ENCODE measurements around the gene CBX2.

CBX2 gene

DNA sequence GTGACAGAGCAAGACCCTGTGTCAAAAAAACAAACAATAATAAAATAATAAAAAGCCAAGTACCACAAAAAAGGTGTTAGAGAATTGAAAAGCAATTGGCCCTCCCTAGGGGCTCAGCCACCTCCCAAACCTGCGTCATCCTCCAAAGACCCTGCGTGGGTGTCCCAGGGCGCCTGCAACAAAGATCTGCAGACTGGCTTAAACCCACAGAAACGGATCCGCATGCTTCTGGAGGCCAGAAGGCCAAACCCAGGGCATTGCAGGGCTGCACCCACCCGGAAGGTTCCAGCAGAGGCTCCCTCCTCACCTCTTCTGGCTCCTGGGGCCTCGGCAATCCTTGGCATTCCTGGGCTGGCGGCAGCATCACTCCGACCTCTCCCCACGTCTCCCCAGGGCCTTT, 45.7 kb upstream of the CBX2 start:
- TF ChIP-seq, protein P1, sequence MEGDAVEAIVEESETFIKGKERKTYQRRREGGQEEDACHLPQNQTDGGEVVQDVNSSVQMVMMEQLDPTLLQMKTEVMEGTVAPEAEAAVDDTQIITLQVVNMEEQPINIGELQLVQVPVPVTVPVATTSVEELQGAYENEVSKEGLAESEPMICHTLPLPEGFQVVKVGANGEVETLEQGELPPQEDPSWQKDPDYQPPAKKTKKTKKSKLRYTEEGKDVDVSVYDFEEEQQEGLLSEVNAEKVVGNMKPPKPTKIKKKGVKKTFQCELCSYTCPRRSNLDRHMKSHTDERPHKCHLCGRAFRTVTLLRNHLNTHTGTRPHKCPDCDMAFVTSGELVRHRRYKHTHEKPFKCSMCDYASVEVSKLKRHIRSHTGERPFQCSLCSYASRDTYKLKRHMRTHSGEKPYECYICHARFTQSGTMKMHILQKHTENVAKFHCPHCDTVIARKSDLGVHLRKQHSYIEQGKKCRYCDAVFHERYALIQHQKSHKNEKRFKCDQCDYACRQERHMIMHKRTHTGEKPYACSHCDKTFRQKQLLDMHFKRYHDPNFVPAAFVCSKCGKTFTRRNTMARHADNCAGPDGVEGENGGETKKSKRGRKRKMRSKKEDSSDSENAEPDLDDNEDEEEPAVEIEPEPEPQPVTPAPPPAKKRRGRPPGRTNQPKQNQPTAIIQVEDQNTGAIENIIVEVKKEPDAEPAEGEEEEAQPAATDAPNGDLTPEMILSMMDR (IDR thresholded peaks at IDR 0.05; ENCODE audit: insufficient read depth, missing control alignments) = no peak
- no peak for DNase-seq (ENCODE audit: insufficient read length, low spot score)
- FAIRE-seq = no peak

DNA sequence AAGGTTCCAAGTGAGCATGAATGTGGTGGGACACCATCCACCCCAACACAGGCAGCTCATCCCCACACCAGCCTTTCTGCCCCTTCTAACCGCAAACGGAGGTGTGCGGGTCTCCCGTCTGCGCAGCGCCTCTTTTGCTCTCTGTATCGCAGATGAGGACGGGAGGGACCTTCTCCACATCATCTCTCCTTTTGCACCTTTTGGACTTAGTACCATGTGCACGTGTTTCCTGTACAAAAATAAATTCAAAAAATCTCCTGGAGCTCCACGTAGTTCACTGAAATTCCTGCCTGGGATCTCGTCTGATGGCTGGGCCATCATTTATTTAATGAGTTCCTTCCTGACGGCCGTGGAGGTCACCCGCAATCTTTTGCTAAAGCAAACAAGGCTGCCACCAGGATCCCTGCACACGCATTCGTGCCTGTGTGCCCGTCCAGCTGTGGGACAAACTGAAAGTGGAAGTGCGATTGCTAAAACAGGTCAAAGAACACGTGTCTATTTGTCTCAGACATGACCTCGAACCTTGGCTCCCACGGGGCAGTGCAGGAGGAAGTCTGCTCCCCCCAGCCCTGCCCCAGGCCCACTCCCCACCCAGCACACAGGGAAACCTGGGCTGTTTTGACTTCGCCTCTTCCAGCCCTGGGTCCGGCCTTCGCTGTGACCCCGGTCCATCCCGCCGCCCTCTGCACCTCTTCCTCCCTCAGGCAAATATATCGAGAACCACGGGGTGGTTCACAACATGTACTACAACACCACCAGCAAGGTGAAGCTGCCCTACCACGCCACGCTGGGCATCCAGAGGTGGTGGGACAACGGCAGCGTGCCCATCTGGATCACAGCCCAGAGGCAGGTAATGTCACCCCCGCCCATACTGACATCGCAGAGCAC, 44.9 kb upstream of the CBX2 start:
- FAIRE-seq (no peak), DNase-seq (ENCODE audit: insufficient read length, low spot score) (no peak)
- TF ChIP-seq, protein P1 (IDR thresholded peaks at IDR 0.05; ENCODE audit: insufficient read depth, missing control alignments) = no peak

GRCh38 chr17:79733692-79734070, 44.3 kb upstream of the CBX2 start:
- TF ChIP-seq, protein P1 (IDR thresholded peaks at IDR 0.05; ENCODE audit: insufficient read depth, missing control alignments) = no peak
- FAIRE-seq = no peak
- DNase-seq (ENCODE audit: insufficient read length, low spot score) = no peak

DNA sequence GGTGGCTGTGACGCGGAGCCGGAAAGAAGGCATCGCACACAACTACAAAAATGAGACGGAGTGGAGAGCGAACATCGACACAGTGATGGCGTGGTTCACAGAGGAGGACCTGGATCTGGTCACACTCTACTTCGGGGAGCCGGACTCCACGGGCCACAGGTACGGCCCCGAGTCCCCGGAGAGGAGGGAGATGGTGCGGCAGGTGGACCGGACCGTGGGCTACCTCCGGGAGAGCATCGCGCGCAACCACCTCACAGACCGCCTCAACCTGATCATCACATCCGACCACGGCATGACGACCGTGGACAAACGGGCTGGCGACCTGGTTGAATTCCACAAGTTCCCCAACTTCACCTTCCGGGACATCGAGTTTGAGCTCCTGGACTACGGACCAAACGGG, 42.9 kb upstream of the CBX2 start:
- TF ChIP-seq, protein P1 (IDR thresholded peaks at IDR 0.05; ENCODE audit: insufficient read depth, missing control alignments) = no peak
- FAIRE-seq (no peak), DNase-seq (ENCODE audit: insufficient read length, low spot score) (no peak)

GRCh38 chr17:79737046-79737921, 40.7 kb upstream of the CBX2 start:
- FAIRE-seq (no peak), DNase-seq (ENCODE audit: insufficient read length, low spot score) (no peak)
- TF ChIP-seq, protein P1 (IDR thresholded peaks at IDR 0.05; ENCODE audit: insufficient read depth, missing control alignments) = no peak

DNA sequence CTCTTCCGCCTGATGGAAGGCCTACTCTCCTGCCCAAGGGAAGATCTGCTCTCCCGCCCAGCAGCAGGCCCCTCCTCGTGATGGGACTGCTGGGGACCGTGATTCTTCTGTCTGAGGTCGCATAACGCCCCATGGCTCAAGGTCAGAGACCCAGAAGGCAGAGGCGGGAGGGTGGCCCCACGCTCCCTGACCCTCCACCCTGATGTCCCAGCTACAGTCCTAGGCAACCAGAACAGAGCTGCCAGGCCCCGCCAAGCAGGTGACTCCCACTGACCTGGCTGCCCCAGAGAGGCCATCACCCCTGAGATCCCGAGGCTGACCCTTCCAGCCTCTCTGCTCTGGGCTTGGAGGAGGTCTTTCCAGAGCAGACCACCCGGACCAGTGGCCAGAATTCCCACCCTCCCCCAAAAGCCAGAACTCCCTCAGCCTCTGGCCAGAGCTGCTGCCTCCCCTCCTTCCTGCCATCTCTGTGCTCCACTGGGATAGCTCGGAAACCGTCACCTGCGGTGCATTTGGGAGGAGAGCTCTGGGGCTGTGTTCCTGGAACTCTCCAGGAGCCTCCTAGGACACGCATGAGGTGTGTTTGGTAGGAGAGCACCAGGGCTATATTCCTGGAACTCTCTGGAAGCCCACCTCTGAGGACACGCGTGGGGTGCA, 39.9 kb upstream of the CBX2 start:
- DNase-seq (ENCODE audit: insufficient read length, low spot score) = no peak
- no peak for FAIRE-seq

More for the DNA sequence above, 39.9 kb upstream of the CBX2 start:
- TF ChIP-seq, protein P1 (IDR thresholded peaks at IDR 0.05; ENCODE audit: insufficient read depth, missing control alignments) = no peak
